Measurements from ENCODE around the gene ZNF548.

DNA sequence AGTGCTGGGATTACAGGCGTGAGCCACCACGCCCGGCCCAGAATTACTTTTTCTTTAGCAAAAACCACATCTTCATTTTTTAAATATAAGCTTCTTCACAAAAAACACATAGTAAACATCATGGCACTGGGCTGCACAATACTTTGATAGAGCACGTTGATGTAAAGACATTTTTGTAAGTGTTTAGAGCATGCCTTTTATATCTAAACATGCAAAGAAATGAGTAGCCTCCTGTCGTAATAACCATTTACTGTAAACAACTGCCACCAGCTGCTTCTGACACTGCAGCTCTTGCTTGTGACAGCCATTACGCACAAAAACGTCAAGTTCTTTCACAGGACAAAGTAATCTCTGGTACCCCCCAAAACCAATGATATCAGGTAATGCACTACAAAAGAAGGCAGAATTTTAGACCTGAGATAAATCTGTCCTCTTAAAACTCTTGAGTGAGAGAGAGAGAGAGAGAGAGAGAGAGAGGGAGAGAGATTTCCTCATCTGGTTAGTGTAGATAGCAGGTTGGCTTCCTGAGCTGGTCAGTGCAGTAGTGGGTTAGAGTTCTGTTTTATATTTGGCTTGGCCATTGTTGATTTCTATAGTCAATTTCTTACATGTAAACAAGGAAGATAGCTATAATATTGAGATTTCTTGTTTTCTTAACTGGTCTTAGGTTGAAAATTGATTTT, 6.7 kb upstream of the ZNF548 start:
- TF ChIP-seq CTCF (conservative IDR thresholded peaks at IDR 0.05; ENCODE audit: low read depth in 2 of 2) = no peak
- no peak for TF ChIP-seq POLR2AphosphoS5 (IDR thresholded peaks at IDR 0.05; ENCODE audit: low read depth)
- no peak for TF ChIP-seq EZH2 (IDR thresholded peaks at IDR 0.05; ENCODE audit: low read depth, unreplicated experiment)
- TF ChIP-seq, protein P1, sequence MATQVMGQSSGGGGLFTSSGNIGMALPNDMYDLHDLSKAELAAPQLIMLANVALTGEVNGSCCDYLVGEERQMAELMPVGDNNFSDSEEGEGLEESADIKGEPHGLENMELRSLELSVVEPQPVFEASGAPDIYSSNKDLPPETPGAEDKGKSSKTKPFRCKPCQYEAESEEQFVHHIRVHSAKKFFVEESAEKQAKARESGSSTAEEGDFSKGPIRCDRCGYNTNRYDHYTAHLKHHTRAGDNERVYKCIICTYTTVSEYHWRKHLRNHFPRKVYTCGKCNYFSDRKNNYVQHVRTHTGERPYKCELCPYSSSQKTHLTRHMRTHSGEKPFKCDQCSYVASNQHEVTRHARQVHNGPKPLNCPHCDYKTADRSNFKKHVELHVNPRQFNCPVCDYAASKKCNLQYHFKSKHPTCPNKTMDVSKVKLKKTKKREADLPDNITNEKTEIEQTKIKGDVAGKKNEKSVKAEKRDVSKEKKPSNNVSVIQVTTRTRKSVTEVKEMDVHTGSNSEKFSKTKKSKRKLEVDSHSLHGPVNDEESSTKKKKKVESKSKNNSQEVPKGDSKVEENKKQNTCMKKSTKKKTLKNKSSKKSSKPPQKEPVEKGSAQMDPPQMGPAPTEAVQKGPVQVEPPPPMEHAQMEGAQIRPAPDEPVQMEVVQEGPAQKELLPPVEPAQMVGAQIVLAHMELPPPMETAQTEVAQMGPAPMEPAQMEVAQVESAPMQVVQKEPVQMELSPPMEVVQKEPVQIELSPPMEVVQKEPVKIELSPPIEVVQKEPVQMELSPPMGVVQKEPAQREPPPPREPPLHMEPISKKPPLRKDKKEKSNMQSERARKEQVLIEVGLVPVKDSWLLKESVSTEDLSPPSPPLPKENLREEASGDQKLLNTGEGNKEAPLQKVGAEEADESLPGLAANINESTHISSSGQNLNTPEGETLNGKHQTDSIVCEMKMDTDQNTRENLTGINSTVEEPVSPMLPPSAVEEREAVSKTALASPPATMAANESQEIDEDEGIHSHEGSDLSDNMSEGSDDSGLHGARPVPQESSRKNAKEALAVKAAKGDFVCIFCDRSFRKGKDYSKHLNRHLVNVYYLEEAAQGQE (IDR thresholded peaks at IDR 0.05; ENCODE audit: unreplicated experiment) = no peak
- TF ChIP-seq, protein P2, sequence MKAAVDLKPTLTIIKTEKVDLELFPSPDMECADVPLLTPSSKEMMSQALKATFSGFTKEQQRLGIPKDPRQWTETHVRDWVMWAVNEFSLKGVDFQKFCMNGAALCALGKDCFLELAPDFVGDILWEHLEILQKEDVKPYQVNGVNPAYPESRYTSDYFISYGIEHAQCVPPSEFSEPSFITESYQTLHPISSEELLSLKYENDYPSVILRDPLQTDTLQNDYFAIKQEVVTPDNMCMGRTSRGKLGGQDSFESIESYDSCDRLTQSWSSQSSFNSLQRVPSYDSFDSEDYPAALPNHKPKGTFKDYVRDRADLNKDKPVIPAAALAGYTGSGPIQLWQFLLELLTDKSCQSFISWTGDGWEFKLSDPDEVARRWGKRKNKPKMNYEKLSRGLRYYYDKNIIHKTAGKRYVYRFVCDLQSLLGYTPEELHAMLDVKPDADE (IDR thresholded peaks at IDR 0.05) = no peak
- TF ChIP-seq EZH2phosphoT487 (IDR thresholded peaks at IDR 0.05; ENCODE audit: unreplicated experiment) = no peak
- no peak for TF ChIP-seq ZNF114 (CRISPR knock-in tag; IDR thresholded peaks at IDR 0.05)

All from GM23338 (cell line).